OCI-LY7 (cell line): ENCODE data around the gene PAX4.

Experiments used
- CTCF ChIP-seq: fragments of 200-600 bp; sonication (generic); conservative IDR thresholded peaks from 2 replicates; pipeline ENCODE4 v1.5.1; 2014; ENCODE audit warnings: mild to moderate bottlenecking, antibody characterized with exemption, low read length, moderate library complexity, mixed read lengths
- EZH2phosphoT487 ChIP-seq: fragments of 200-600 bp; sonication (generic); IDR thresholded peaks from 2 replicates; pipeline ENCODE4 v1.6.1; 2018; ENCODE audit warnings: low read depth, borderline replicate concordance, mild to moderate bottlenecking, mixed run types, antibody characterized with exemption, low read length, moderate library complexity, mixed read lengths

- TF ChIP-seq CTCF (no peak), EZH2phosphoT487 (no peak)
Observed at GRCh38 chr7:127589896-127590295, 28.0 kb downstream of the PAX4 start.
